Keratinocyte (primary cell): ENCODE data around the gene RTN4R. TPM values are rescaled to one million over a fixed set of nuclear protein-coding genes. Genes with fewer than 3 reads are reported as not detected.

Experiments used
- DNase-seq: peaks from one replicate; pipeline ENCODE4 v3.0.0-alpha.2; 2011; ENCODE audit warnings: low read depth, missing footprints, low spot score
- FAIRE-seq: peaks from 2 replicates; lab custom pipeline; 2011; peaks lifted over from hg19 to GRCh38; lab: Jason Lieb, UNC
- H2AFZ ChIP-seq: 2 replicates; pipeline ENCODE4 v1.6.0; 2012; ENCODE audit warnings: low read length, control low read depth, inconsistent platforms; ENCODE audit not compliant: control insufficient read depth
- H3K27ac ChIP-seq: 2 replicates; pipeline ENCODE4 v1.5.1; 2011; ENCODE audit warnings: low read length; ENCODE audit not compliant: control insufficient read depth, insufficient read depth
- H3K27me3 ChIP-seq: 3 replicates; pipeline ENCODE4 v1.6.0; 2011; ENCODE audit warnings: low read length; ENCODE audit not compliant: control insufficient read depth, insufficient read depth; ENCODE audit errors: extremely low read depth
- H3K36me3 ChIP-seq, 2 experiments: 2 replicates in 1 of 2; 3 replicates in 1 of 2; pipeline ENCODE4 v1.5.1; 2011; ENCODE audit warnings: low read length in 2 of 2, mild to moderate bottlenecking in 1 of 2; ENCODE audit not compliant: control insufficient read depth in 2 of 2, insufficient read depth in 2 of 2; ENCODE audit errors: extremely low read depth in 1 of 2
- H3K4me1 ChIP-seq: 3 replicates; pipeline ENCODE4 v1.5.1; 2011; ENCODE audit warnings: low read length; ENCODE audit not compliant: control insufficient read depth, insufficient read depth; ENCODE audit errors: extremely low read depth
- H3K4me2 ChIP-seq: 3 replicates; pipeline ENCODE4 v1.6.0; 2011; ENCODE audit warnings: low read depth, low read length; ENCODE audit not compliant: control insufficient read depth, insufficient read depth; ENCODE audit errors: extremely low read depth
- H3K4me3 ChIP-seq, 3 experiments: fragments of 200-600 bp in 1 of 3; sonication (generic) in 1 of 3; 2 replicates in 2 of 3; 3 replicates in 1 of 3; pipeline ENCODE4 v1.5.1; 2011 to 2016; ENCODE audit warnings: low read length in 3 of 3, mild to moderate bottlenecking in 3 of 3, control low read depth in 2 of 3, inconsistent platforms in 1 of 3, low read depth in 1 of 3, mixed read lengths in 1 of 3, mixed run types in 1 of 3, moderate library complexity in 1 of 3; ENCODE audit not compliant: control insufficient read depth in 2 of 3, insufficient read depth in 2 of 3; ENCODE audit errors: extremely low read depth in 1 of 3
- H3K79me2 ChIP-seq: 2 replicates; pipeline ENCODE4 v1.6.0; 2012; ENCODE audit warnings: low read length; ENCODE audit not compliant: control insufficient read depth, insufficient read depth
- H3K9ac ChIP-seq: 3 replicates; pipeline ENCODE4 v1.6.0; 2011; ENCODE audit warnings: low read length; ENCODE audit not compliant: control insufficient read depth, insufficient read depth; ENCODE audit errors: extremely low read depth
- H3K9me1 ChIP-seq: 3 replicates; pipeline ENCODE4 v1.6.0; 2011; ENCODE audit warnings: low read length; ENCODE audit not compliant: control insufficient read depth, insufficient read depth; ENCODE audit errors: extremely low read depth
- H3K9me3 ChIP-seq: 2 replicates; pipeline ENCODE4 v1.5.1; 2012; ENCODE audit warnings: low read depth, low read length; ENCODE audit not compliant: control insufficient read depth
- H4K20me1 ChIP-seq: 3 replicates; pipeline ENCODE4 v1.6.0; 2011; ENCODE audit warnings: low read length; ENCODE audit not compliant: control insufficient read depth, insufficient read depth; ENCODE audit errors: extremely low read depth
- EZH2 ChIP-seq: IDR thresholded peaks from one replicate; pipeline ENCODE4 v1.6.1; 2012; ENCODE audit warnings: inconsistent platforms, mild to moderate bottlenecking, low read length, moderate library complexity
- dilution Hi-C: fragments of 300-500 bp; cut with MboI; formaldehyde crosslinking; loops from one replicate; pipeline ENCODE4 v1.7.0; 2020; ENCODE audit warnings: low sequenced_read_pairs; ENCODE audit not compliant: extremely low pct_ligation_motif_present
- polyA plus RNA-seq, 5 experiments: library from polyadenylated mRNA; depleted of rRNA in 3 of 5; stranded (reverse) in 3 of 5; stranded (forward) in 1 of 5; unstranded in 1 of 5; fragments of >200 nt; gene quantifications; 1 replicate in 1 of 5; 2 replicates in 3 of 5; 3 replicates in 1 of 5; pipeline versions ENCODE4 v1.2.1 to v1.2.3, GENCODE V29; 2011 to 2012; ENCODE audit warnings: missing spikeins in 2 of 5, low read depth in 1 of 5, low replicate concordance in 1 of 5
- TF ChIP-seq, protein P1 (sequence below), 3 experiments: IDR thresholded peaks in 1 of 3; conservative IDR thresholded peaks in 1 of 3; optimal IDR thresholded peaks in 1 of 3; 2 replicates in 2 of 3; 3 replicates in 1 of 3; pipeline versions ENCODE3 to v1.5.1; 2011; ENCODE audit warnings: low read length in 3 of 3, mild to moderate bottlenecking in 3 of 3, moderate library complexity in 2 of 3, control low read depth in 1 of 3, inconsistent platforms in 1 of 3; ENCODE audit not compliant: insufficient read depth in 2 of 3; ENCODE audit errors: extremely low read depth in 1 of 3

Gene RTN4R
- polyA plus RNA-seq, 1 donor (not counting 4 experiments of a cell fraction or from before 2014, with no cell fraction given), result 2.5 TPM

DNA sequence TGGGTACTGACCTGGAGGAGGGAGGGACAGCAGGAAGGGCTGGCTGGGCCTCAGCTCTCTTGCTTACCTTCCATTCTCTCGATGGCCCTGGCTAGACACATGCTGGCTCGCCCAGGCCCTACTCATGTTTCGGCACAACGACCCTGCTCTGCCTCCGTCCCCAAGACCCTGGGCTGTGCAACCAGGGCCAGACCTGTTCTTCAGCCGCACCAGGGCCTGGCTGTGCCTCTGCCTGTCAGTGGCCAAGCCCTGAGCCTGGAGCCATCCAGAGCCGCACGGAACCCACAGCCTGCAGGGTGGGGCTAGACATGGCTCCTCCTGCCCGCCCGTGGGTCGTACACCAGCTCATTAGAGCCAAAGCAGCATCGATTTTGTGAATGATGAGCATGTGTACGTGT, 47.5 kb downstream of the RTN4R start:
- no peak for FAIRE-seq
- TF ChIP-seq EZH2, result no peak
- TF ChIP-seq, protein P1, sequence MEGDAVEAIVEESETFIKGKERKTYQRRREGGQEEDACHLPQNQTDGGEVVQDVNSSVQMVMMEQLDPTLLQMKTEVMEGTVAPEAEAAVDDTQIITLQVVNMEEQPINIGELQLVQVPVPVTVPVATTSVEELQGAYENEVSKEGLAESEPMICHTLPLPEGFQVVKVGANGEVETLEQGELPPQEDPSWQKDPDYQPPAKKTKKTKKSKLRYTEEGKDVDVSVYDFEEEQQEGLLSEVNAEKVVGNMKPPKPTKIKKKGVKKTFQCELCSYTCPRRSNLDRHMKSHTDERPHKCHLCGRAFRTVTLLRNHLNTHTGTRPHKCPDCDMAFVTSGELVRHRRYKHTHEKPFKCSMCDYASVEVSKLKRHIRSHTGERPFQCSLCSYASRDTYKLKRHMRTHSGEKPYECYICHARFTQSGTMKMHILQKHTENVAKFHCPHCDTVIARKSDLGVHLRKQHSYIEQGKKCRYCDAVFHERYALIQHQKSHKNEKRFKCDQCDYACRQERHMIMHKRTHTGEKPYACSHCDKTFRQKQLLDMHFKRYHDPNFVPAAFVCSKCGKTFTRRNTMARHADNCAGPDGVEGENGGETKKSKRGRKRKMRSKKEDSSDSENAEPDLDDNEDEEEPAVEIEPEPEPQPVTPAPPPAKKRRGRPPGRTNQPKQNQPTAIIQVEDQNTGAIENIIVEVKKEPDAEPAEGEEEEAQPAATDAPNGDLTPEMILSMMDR (optimal IDR thresholded peaks at IDR 0.05 in 1 of 3, IDR thresholded peaks at IDR 0.05 in 1 of 3, conservative IDR thresholded peaks at IDR 0.05 in 1 of 3; ENCODE audit: extremely low read depth in 1 of 3, insufficient read depth in 2 of 3, low read length in 3 of 3), result no peak
- dilution Hi-C loops, result no loop called here

DNA sequence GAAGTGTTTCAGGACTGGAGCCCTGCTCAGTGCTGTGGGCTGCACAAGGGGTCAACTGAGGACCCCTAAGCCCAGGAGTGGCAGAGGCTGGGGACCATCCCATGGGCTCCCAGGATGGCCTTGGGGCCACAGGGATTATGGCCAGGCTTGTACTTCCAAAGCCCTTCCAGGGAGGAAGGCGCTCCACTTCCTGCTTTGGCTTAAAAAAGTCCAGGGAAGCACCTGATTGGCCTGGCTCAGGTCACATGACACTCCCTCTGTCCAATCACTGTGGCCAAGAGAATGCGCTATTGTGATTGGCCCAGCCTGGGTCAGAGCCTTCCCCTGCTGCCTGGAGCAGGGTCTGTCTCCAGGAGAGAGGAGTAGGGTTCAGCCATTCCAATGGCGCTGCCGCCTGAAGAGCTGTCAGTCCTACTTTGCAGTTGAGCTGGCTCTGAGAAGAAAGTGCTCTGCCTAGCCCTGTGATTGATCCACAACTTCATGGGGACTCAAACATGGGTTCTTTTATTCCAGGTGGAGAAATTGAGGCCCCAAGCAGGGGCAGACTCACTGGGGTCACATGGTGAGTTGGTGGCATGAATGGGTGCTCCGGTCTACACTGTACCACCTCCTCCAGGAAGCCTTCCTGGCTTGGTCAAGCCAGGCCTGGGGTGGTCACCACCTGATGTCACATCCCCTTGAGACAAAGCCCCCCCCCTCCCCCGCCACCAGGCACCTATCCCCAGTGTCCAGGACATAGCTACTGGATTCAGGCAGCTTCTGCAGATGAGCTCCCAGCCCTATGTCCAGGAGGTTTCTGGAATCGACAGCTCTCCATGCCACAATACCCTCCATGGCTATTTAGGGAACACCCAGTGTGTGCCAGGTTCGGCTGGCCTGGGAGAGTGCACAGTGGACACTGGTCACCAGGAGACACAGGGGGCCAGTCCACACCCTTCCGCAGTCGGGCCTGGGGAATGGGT, 48.2 kb downstream of the RTN4R start:
- Histone ChIP-seq H3K9ac (no peak overlapping the region), H3K27ac (no peak overlapping the region), H3K36me3 (no peaks in the 10 kb centered on the region), H3K9me1 (no peaks in the 10 kb centered on the region), H2AFZ (no peak overlapping the region), H3K27me3 (peaks cover 6% of the 10 kb centered on the region), H3K4me2 (no peak overlapping the region), H3K4me3 (no peak overlapping the region), H4K20me1 (no peaks in the 10 kb centered on the region), H3K9me3 (no peaks in the 10 kb centered on the region), H3K79me2 (no peaks in the 10 kb centered on the region), H3K4me1 (no peaks in the 10 kb centered on the region)
- dilution Hi-C loops, result no loop called here
- no peak for FAIRE-seq
- TF ChIP-seq, protein P1 (optimal IDR thresholded peaks at IDR 0.05 in 1 of 3, IDR thresholded peaks at IDR 0.05 in 1 of 3, conservative IDR thresholded peaks at IDR 0.05 in 1 of 3; ENCODE audit: extremely low read depth in 1 of 3, insufficient read depth in 2 of 3, low read length in 3 of 3), result no peak
- no peak for TF ChIP-seq EZH2
- no peak for DNase-seq

More for the DNA sequence above, 47.5 kb downstream of the RTN4R start:
- H2AFZ ChIP-seq, result no peak overlapping the region
- H3K9ac ChIP-seq, result no peak overlapping the region
- H3K9me3 ChIP-seq, result peaks cover 4% of the 10 kb centered on the region
- H4K20me1 ChIP-seq, result no peaks in the 10 kb centered on the region
- H3K4me3 ChIP-seq, result no peak overlapping the region
- H3K4me2 ChIP-seq, result no peak overlapping the region
- no peaks in the 10 kb centered on the region for H3K4me1 ChIP-seq
- H3K27ac ChIP-seq, result no peak overlapping the region
- H3K36me3 ChIP-seq, result no peaks in the 10 kb centered on the region
- H3K9me1 ChIP-seq, result no peaks in the 10 kb centered on the region
- peaks cover 6% of the 10 kb centered on the region for H3K27me3 ChIP-seq
- no peak for DNase-seq
- H3K79me2 ChIP-seq, result no peaks in the 10 kb centered on the region
